Dedifferentiated amniotic fluid mesenchymal stem cell (primary cell): ENCODE data around the gene ERVMER34-1.
A peak's percentile ranks its signal among the peaks of the same experiment; 100 is the strongest.

Experiments used
- DNase-seq: peaks from one replicate; pipeline ENCODE4 v3.0.0-alpha.2; 2016; ENCODE audit errors: extremely low spot score

Gene ERVMER34-1

GRCh38 chr4:52718123-52718522 lies 33.1 kb downstream of the ERVMER34-1 start:
- no peak for DNase-seq

GRCh38 chr4:52716364-52717151 lies 34.7 kb downstream of the ERVMER34-1 start:
- no peak for DNase-seq

GRCh38 chr4:52715914-52716313 lies 35.3 kb downstream of the ERVMER34-1 start:
- DNase-seq: no peak

GRCh38 chr4:52715255-52715897 lies 35.8 kb downstream of the ERVMER34-1 start:
- no peak for DNase-seq

- DNase-seq: no peak
These were observed 36.5 kb downstream of the ERVMER34-1 start for GRCh38 chr4:52714597-52715254.

GRCh38 chr4:52713456-52713937 lies 37.7 kb downstream of the ERVMER34-1 start:
- DNase-seq: no peak

GRCh38 chr4:52712251-52713130 lies 38.7 kb downstream of the ERVMER34-1 start:
- peak; percentile 94 for DNase-seq

GRCh38 chr4:52711834-52712250 lies 39.4 kb downstream of the ERVMER34-1 start:
- DNase-seq: no peak

- DNase-seq: no peak
These were observed 40.0 kb downstream of the ERVMER34-1 start for GRCh38 chr4:52711272-52711671.

- DNase-seq: no peak
These were observed 42.1 kb downstream of the ERVMER34-1 start for GRCh38 chr4:52709155-52709554.

GRCh38 chr4:52704661-52705060 lies 46.6 kb downstream of the ERVMER34-1 start:
- DNase-seq: no peak

GRCh38 chr4:52704133-52704532 lies 47.1 kb downstream of the ERVMER34-1 start:
- no peak for DNase-seq

GRCh38 chr4:52701207-52701606 lies 50.0 kb downstream of the ERVMER34-1 start:
- DNase-seq: no peak

- DNase-seq: no peak
These were observed 56.3 kb downstream of the ERVMER34-1 start for GRCh38 chr4:52694936-52695335.

- DNase-seq: no peak
These were observed 57.7 kb downstream of the ERVMER34-1 start for GRCh38 chr4:52693492-52693891.
